MCF 10A (cell line): ENCODE measurements around the gene OTUB2. TPM values are rescaled to one million over a fixed set of nuclear protein-coding genes. Genes with fewer than 3 reads are reported as not detected.

Experiments used
- BruUV-seq: library from RNA; stranded (reverse); fragments of 400-500 nt; replicated peaks from 2 replicates; lab custom pipeline; 2021; lab: Mats Ljungman, UMichigan
- CTCF ChIA-PET: fragments of 300-600 bp; sonication (Branson Sonifier 250); formaldehyde crosslinking; extraction: SDS; loops from one replicate; lab custom pipeline; 2021; ENCODE audit warnings: antibody characterized with exemption, inconsistent platforms; lab: Yijun Ruan, JAX
- POLR2A ChIA-PET: fragments of 300-600, 350-650 bp; sonication (Branson Sonifier 250); formaldehyde crosslinking; extraction: SDS; loops from one replicate; lab custom pipeline; 2020; ENCODE audit warnings: antibody characterized with exemption, inconsistent platforms; lab: Yijun Ruan, JAX
- DNase-seq: peaks from one replicate; pipeline ENCODE4 v3.0.0-alpha.2; 2018; ENCODE audit not compliant: unreplicated experiment
- H3K27ac Mint-ChIP-seq: one replicate; pipeline ENCODE4 v1.8.0; 2022; ENCODE audit warnings: mild to moderate bottlenecking, low read depth, mixed read lengths; ENCODE audit not compliant: unreplicated experiment
- H3K27me3 Mint-ChIP-seq: one replicate; pipeline ENCODE4 v1.8.0; 2022; ENCODE audit warnings: mixed read lengths; ENCODE audit not compliant: insufficient read depth, unreplicated experiment
- H3K36me3 Mint-ChIP-seq: one replicate; pipeline ENCODE4 v1.8.0; 2022; ENCODE audit warnings: mild to moderate bottlenecking, moderate library complexity, mixed read lengths; ENCODE audit not compliant: insufficient read depth, unreplicated experiment
- H3K4me1 Mint-ChIP-seq: one replicate; pipeline ENCODE4 v1.8.0; 2022; ENCODE audit warnings: mixed read lengths; ENCODE audit not compliant: insufficient read depth, unreplicated experiment
- H3K4me3 Mint-ChIP-seq: one replicate; pipeline ENCODE4 v1.8.0; 2022; ENCODE audit warnings: mild to moderate bottlenecking, moderate library complexity, mixed read lengths; ENCODE audit not compliant: unreplicated experiment
- H3K9me3 Mint-ChIP-seq: one replicate; pipeline ENCODE4 v1.8.0; 2022; ENCODE audit warnings: mixed read lengths; ENCODE audit not compliant: unreplicated experiment
- intact Hi-C: fragments of 100-400 bp; cut with micrococcal nuclease; formaldehyde crosslinking; loops from 2 replicates; pipeline ENCODE4 v1.14.1; 2022
- total RNA-seq: library from RNA; stranded (reverse); gene quantifications from 2 replicates; pipeline ENCODE4 v1.2.3, GENCODE V29; 2022
- TF ChIP-seq, protein P1 (sequence below): fragments of 200-600 bp; IDR thresholded peaks from one replicate; pipeline ENCODE4 v1.8.0; 2022; ENCODE audit warnings: antibody characterized with exemption, mild to moderate bottlenecking; ENCODE audit not compliant: unreplicated experiment

The OTUB2 gene
- total RNA-seq, 1 experiment from 2014 or later, result 1.2 TPM

GRCh38 chr14:94031883-94032279 is 5.7 kb downstream of the OTUB2 start:
- Mint-ChIP-seq H3K4me1 (peaks cover 11% of the 10 kb centered on the region), H3K27ac (no peak overlapping the region), H3K27me3 (no peaks in the 10 kb centered on the region), H3K9me3 (no peaks in the 10 kb centered on the region), H3K36me3 (no peaks in the 10 kb centered on the region), H3K4me3 (no peak overlapping the region)
- CTCF ChIA-PET, result interaction anchor here (0.7 to 1.4 kb wide), 2 partner anchors 39 to 105 kb away, joined by 3 to 5 read pairs; no protein-coding TSS in a partner anchor
- TF ChIP-seq, protein P1, sequence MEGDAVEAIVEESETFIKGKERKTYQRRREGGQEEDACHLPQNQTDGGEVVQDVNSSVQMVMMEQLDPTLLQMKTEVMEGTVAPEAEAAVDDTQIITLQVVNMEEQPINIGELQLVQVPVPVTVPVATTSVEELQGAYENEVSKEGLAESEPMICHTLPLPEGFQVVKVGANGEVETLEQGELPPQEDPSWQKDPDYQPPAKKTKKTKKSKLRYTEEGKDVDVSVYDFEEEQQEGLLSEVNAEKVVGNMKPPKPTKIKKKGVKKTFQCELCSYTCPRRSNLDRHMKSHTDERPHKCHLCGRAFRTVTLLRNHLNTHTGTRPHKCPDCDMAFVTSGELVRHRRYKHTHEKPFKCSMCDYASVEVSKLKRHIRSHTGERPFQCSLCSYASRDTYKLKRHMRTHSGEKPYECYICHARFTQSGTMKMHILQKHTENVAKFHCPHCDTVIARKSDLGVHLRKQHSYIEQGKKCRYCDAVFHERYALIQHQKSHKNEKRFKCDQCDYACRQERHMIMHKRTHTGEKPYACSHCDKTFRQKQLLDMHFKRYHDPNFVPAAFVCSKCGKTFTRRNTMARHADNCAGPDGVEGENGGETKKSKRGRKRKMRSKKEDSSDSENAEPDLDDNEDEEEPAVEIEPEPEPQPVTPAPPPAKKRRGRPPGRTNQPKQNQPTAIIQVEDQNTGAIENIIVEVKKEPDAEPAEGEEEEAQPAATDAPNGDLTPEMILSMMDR, result no peak
- POLR2A ChIA-PET, result no interaction called here
- no peak for DNase-seq
- intact Hi-C loops, result no loop called here
- BruUV-seq, result no TSS peak

DNA sequence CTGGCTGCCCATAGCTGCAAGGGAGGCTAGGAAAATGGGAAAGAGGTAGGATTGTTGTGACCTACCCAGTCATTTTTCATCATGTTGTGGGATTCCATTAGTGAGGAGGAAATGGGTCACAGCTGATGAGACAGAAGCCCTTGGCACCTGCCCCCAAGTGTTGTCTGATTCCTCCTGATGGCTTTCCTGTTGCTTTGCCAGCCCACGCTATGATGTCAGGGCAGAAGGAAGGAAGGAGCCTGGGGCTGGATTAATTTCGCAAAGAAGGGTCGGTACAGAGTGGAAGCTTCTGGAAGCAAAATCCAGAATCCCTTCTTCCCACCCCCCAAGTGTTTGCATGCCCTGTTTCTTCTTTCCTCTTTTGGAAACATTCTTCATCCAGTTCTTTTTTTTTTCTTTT is 8.7 kb downstream of the OTUB2 start:
- TF ChIP-seq, protein P1, result no peak
- BruUV-seq, result no TSS peak
- H3K4me3 Mint-ChIP-seq, result no peak overlapping the region
- H3K27me3 Mint-ChIP-seq, result no peaks in the 10 kb centered on the region
- peaks cover 5% of the 10 kb centered on the region for H3K4me1 Mint-ChIP-seq
- no peaks in the 10 kb centered on the region for H3K36me3 Mint-ChIP-seq
- DNase-seq, result no peak
- no peaks in the 10 kb centered on the region for H3K9me3 Mint-ChIP-seq
- CTCF ChIA-PET, result interaction anchor here (0.6 to 7.1 kb wide), 12 partner anchors 10 to 1587 kb away, joined by 3 to 99 read pairs (median 8); partner anchors contain the start of genes IFI27L2 and OTUB2
- H3K27ac Mint-ChIP-seq, result no peak overlapping the region
- POLR2A ChIA-PET, result interaction anchor here (3.1 kb wide), 1 partner anchor 46 kb away, joined by 12 read pairs; the partner anchor contains the start of genes DDX24 and IFI27L1
- intact Hi-C loops, result no loop called here

- H3K9me3 Mint-ChIP-seq, result no peaks in the 10 kb centered on the region
- no peaks in the 10 kb centered on the region for H3K27me3 Mint-ChIP-seq
- TF ChIP-seq, protein P1, result peak; percentile 74
- ChIA-PET CTCF (interaction anchor here (0.6 to 7.1 kb wide), 38 partner anchors 9 to 646 kb away, joined by 3 to 99 read pairs (median 5); partner anchors contain the start of genes DDX24, IFI27, IFI27L1 and IFI27L2), POLR2A (interaction anchor here (0.7 to 3.1 kb wide), 3 partner anchors 11 to 100 kb away, joined by 3 to 12 read pairs (median 5); partner anchors contain the start of genes DDX24, IFI27L1 and OTUB2)
- no peak overlapping the region for H3K4me3 Mint-ChIP-seq
- peaks cover 5% of the 10 kb centered on the region for H3K4me1 Mint-ChIP-seq
- no peaks in the 10 kb centered on the region for H3K36me3 Mint-ChIP-seq
- DNase-seq, result peak; percentile 79
- intact Hi-C loops, result loop anchor here (1.0 kb wide), 3 partner anchors 93 to 144 kb away; partner anchors contain the start of gene IFI27L2
- BruUV-seq, result no TSS peak
- H3K27ac Mint-ChIP-seq, result no peak overlapping the region
Measured at GRCh38 chr14:94036313-94037167, 10.4 kb downstream of the OTUB2 start.

DNA sequence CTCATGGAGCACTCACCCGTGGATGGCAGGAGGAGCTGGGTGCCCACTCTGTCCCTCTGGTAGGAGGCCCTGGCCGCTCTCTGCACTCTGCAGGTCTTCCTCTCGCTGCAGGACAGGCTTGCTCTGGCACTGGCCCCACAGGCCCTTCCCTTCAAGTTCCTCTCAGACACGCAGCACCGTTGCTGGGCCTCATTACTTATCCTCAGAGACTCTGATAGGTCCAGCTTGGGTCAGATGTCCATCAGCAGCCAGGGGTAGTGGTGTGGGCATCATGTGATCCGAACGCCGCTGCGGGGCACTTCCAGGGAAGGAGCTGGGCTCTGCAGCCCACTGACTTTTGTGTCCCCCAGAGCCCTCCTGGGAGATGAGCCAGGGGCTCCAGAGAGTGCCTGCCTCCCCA is 11.8 kb downstream of the OTUB2 start:
- Mint-ChIP-seq H3K4me3 (no peak overlapping the region), H3K36me3 (peaks cover 8% of the 10 kb centered on the region), H3K27ac (no peak overlapping the region), H3K27me3 (no peaks in the 10 kb centered on the region), H3K9me3 (no peaks in the 10 kb centered on the region), H3K4me1 (peaks cover 5% of the 10 kb centered on the region)
- BruUV-seq, result no TSS peak
- POLR2A ChIA-PET, result interaction anchor here (0.7 kb wide), 1 partner anchor 1056 kb away, joined by 3 read pairs; no protein-coding TSS in a partner anchor
- no peak for DNase-seq
- CTCF ChIA-PET, result interaction anchor here (0.5 to 7.1 kb wide), 10 partner anchors 10 to 1873 kb away, joined by 3 to 99 read pairs (median 6); no protein-coding TSS in a partner anchor
- intact Hi-C loops, result no loop called here
- TF ChIP-seq, protein P1, result no peak
